Stimulated activated memory B cell treated with anti-CD40 and anti-IgM and Interleukin-4, amounts not matched to agents 10 μg/mL and 1 μg/mL and 100 μg/mL, for 72 hours (primary cell): Measurements from ENCODE around the gene POC1B.

ENCODE experiments used
- ATAC-seq: fragments of 150-1000 bp; cut with Tn5 transposase; 2 replicates; pipeline ENCODE4 v1.10.0; 2021
- H3K27ac Mint-ChIP-seq: one replicate; pipeline ENCODE4 v1.8.0; 2022; ENCODE audit warnings: mild to moderate bottlenecking, mixed read lengths
- H3K27me3 Mint-ChIP-seq: one replicate; pipeline ENCODE4 v1.8.0; 2022; ENCODE audit warnings: mixed read lengths
- H3K36me3 Mint-ChIP-seq: one replicate; pipeline ENCODE4 v1.8.0; 2022; ENCODE audit warnings: mixed read lengths
- H3K4me1 Mint-ChIP-seq: one replicate; pipeline ENCODE4 v1.8.0; 2022; ENCODE audit warnings: mixed read lengths
- H3K4me3 Mint-ChIP-seq: one replicate; pipeline ENCODE4 v1.8.0; 2022; ENCODE audit warnings: mild to moderate bottlenecking, moderate library complexity, mixed read lengths
- H3K9me3 Mint-ChIP-seq: one replicate; pipeline ENCODE4 v1.8.0; 2022; ENCODE audit warnings: mixed read lengths

The POC1B gene

DNA sequence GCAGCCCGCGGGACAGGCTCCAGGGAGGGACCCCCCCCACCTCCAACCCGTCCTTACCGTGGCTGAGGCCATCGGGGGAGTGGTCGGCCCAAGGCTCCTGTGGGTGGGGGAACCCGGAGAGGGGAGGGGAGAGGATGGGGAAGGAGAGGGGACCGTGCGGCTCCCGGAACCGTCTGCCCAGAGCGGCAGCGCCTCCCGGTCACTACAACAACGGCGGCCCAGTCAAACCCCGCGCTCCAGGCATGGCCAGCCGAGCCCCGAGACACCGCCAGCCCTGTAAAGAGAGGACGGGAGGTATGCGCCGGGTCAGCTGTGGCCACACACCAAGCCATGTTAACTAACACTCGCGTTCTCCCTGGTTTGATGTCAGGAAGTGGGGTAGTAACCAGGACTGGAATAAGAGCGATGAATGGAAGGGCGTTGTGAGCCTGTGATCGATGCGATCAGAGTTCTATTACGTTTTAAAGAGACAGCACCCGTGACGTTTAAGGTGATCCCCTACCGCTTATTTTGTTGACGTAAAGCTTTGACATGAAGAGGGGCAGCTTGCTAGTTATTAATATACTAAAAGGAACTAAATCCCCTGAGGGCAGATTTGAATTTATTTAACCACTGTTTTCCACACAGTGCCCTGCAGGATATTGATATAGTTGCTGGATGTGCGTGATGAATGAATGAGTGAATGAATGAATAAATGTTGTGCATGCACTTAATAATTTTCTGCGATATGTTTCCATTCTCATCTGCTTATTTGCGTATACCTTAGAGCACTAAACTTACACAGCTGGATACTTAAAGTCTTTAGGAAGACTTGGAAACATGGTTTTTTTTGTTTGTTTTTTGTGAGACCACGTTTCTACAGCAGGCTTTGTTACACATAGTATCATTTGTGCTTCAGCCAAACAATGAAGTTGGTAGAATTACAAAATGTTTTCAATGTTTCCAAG, at the start of gene POC1B:
TSS of gene POC1B (minus strand) at position 224 of the 947 bp plus-strand sequence. CDS start at position 72, 152 bp downstream.
- H3K27ac Mint-ChIP-seq = peak within 1 kb of the TSS; percentile 95
- peaks cover 47% of the 10 kb centered on the region for H3K4me1 Mint-ChIP-seq
- H3K27me3 Mint-ChIP-seq = no peaks in the 10 kb centered on the region
- ATAC-seq = peak; percentile 88
- H3K9me3 Mint-ChIP-seq = no peaks in the 10 kb centered on the region
- H3K4me3 Mint-ChIP-seq = peak within 1 kb of the TSS; percentile 99
- H3K36me3 Mint-ChIP-seq = peaks cover 18% of the 10 kb centered on the region

DNA sequence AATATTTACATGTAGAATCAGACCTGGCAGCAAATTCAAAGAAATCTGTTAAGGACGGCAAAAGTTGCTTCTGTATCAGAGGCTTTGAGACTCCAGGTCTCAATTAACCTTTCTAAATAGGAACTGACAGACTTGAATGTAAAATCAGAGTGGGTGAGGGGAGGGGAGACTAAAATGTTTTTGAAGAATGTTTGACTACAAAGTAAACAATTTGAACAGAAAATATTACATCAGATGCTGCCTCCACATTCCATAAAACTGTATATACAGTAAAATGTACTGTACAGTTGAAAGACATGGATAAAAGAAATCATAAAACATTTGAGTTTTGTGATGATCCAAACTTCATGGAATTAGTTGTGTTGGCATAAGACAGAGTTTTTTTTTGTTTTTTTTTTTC, 49.5 kb upstream of the POC1B start:
- H3K36me3 Mint-ChIP-seq = no peaks in the 10 kb centered on the region
- no peaks in the 10 kb centered on the region for H3K9me3 Mint-ChIP-seq
- no peak overlapping the region for H3K4me3 Mint-ChIP-seq
- no peak for ATAC-seq
- H3K4me1 Mint-ChIP-seq = peaks cover 9% of the 10 kb centered on the region
- H3K27me3 Mint-ChIP-seq = no peaks in the 10 kb centered on the region
- no peak overlapping the region for H3K27ac Mint-ChIP-seq

DNA sequence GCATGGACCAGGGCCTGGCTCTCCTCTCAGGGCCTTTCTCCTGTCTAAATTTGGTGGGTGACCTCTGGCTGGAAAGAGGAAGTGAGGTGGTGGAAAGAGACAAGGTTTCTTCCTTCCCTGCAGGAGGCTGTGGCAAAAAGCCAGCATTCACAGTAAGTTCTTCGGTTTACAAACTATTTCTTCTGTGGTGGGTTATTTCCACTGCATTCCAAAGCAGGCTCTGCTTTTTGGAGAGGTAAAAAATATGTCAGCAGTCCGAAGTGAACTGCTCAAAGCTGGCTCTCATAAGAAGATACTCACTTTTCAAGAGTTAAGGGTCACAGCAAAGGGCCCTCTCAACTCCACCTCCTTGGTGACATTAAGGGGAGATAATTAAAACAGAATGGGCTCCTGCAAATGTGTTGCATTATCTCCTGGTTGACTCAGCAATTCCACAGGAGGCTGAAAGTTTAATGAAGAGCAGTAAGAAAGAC, 48.9 kb upstream of the POC1B start:
- no peaks in the 10 kb centered on the region for H3K9me3 Mint-ChIP-seq
- no peaks in the 10 kb centered on the region for H3K27me3 Mint-ChIP-seq
- no peak overlapping the region for H3K4me3 Mint-ChIP-seq
- no peak for ATAC-seq
- H3K4me1 Mint-ChIP-seq = peaks cover 9% of the 10 kb centered on the region
- H3K36me3 Mint-ChIP-seq = no peaks in the 10 kb centered on the region
- H3K27ac Mint-ChIP-seq = no peak overlapping the region

DNA sequence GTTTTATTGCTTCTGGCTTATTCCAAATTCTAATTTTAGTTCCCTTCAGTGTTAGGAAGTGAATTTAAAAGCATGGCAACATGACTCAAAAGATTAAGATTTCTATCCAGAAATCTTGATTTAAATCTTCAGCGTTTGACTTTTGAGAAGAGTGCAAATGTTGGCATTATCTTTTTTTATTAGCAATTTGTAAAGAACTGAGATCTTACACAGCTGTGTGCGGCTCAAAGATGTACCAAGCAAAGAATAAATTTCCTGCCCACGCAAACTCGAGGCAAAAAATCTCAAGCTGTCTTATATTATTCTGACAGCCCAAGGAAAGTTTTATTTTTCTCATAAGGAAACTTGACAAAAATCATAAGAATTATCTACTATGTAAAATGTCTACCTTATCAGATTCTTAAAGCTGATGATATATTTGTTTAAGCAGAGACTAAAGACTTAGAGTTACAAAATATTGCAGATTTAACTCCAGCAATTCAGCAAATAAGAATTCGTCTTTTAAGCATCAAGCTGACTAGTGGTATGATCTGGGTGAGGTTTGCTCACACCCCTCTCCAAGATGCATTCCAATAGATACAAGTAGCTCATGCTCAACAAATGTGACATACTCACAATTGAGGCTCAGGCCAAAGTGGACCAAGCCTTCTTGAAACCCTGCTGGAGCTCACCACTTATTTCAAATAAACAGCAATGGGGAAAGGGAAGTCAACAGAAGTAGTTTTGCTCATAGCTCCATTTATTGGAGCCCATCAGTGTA, 47.4 kb upstream of the POC1B start:
- Mint-ChIP-seq H3K36me3 (no peaks in the 10 kb centered on the region), H3K27me3 (no peaks in the 10 kb centered on the region), H3K4me1 (peaks cover 9% of the 10 kb centered on the region), H3K4me3 (no peak overlapping the region), H3K27ac (no peak overlapping the region), H3K9me3 (no peaks in the 10 kb centered on the region)
- no peak for ATAC-seq

DNA sequence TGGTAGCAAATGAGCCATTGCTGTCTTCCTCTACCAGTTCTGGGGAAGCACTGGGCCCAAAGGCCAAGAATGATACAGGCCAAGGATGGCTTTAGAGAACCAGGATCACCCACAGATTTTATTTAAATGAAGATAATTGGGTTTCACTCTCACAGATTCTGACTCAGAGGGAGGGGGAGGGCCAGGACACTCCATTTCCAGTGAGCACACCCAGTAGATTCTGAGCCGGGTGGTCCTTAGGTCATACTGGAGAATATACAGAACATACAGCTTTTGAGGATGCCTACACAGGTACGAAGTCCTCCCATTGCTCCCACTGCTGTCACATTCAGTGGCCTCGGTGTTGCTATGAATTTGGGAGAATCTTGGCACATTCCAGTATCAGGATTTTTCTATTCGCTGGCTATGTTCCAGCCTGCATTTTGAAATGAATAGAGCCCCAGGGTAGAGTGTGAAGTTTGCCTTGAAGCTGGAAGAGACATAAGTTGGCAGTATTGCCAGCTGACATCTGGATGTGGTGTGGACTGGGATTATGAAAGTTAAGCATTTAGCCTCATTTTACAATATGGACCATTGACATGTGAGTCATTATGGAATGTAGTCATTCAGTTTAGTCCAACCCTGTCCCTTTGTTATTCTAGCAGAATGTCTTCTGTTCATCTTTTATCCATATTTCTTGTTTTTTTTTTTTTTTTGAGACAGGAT, 45.8 kb upstream of the POC1B start:
- peaks cover 7% of the 10 kb centered on the region for H3K4me1 Mint-ChIP-seq
- H3K27me3 Mint-ChIP-seq = no peaks in the 10 kb centered on the region
- no peak overlapping the region for H3K27ac Mint-ChIP-seq
- no peaks in the 10 kb centered on the region for H3K9me3 Mint-ChIP-seq
- peak; percentile 46 for ATAC-seq
- no peak overlapping the region for H3K4me3 Mint-ChIP-seq
- peaks cover 5% of the 10 kb centered on the region for H3K36me3 Mint-ChIP-seq

DNA sequence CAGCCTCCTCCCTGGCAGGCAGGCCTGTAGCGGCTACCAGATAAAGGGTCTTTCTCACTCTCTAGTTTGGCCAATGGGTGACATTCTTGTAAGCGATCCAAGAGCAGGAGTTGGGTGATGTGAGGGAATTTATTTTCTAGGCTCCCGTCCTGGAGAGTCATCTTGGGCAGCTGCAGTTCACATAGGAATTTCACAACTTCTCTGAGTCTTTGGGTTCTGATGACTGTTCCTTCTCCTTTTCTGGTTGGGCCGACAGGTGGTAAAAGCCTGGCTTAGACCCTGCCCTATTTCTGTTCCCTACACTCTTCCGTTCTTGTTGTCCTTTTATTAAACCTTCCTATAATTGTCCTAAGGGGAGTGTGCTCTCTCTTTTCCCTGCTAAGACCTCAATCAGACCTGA, 42.6 kb upstream of the POC1B start:
- peaks cover 8% of the 10 kb centered on the region for H3K4me1 Mint-ChIP-seq
- peaks cover 11% of the 10 kb centered on the region for H3K36me3 Mint-ChIP-seq
- H3K4me3 Mint-ChIP-seq = no peak overlapping the region
- H3K9me3 Mint-ChIP-seq = no peaks in the 10 kb centered on the region
- no peak overlapping the region for H3K27ac Mint-ChIP-seq
- H3K27me3 Mint-ChIP-seq = no peaks in the 10 kb centered on the region
- ATAC-seq = no peak

DNA sequence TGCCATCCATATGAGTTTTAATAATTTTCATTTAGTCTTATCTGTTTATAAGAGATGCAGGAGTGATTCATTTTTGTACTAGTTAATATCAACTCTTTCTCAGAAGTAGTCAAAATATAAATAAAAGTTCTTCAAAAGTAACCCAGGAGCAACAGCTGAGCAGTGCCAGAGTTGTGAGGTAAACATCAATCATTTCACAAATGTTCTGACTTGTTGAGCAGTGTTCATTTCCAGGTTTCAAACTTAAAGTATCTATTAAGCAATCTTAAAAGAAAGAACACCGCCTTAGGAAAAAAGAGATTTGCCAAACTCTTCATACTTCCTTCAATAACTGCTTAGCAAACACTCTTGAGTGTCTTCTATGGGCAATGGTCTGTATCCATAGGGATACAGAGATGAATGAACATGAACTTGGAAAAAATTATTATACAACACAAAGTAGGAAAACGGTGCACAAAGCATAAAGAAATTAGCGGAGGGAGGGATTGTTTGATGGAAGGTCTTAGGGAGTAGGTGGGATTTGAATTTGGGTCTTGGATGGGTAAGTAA, 41.9 kb upstream of the POC1B start:
- peaks cover 8% of the 10 kb centered on the region for H3K4me1 Mint-ChIP-seq
- H3K9me3 Mint-ChIP-seq = no peaks in the 10 kb centered on the region
- ATAC-seq = no peak
- H3K27me3 Mint-ChIP-seq = no peaks in the 10 kb centered on the region
- peaks cover 11% of the 10 kb centered on the region for H3K36me3 Mint-ChIP-seq
- H3K4me3 Mint-ChIP-seq = no peak overlapping the region
- no peak overlapping the region for H3K27ac Mint-ChIP-seq

DNA sequence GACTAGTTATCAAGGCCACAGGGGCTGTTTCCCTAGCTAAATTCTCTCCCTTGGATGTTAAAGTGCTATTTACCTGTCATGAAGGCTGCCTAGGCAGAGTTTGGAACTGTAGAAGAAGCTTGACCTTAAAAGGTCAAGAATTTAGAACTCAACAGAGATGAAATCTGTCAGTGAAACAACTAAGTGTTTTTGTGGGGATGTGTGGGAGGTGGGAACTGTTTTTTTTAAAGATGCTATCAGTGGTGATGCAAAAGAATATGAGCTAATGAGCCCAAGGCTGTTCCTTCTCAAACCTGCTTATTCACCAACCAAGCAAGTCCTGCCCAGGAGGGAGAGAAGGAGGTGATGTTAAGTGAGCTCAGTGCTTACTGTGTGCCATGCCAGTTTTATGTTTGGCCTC, 40.8 kb upstream of the POC1B start:
- H3K9me3 Mint-ChIP-seq = no peaks in the 10 kb centered on the region
- H3K4me1 Mint-ChIP-seq = peaks cover 8% of the 10 kb centered on the region
- H3K27ac Mint-ChIP-seq = no peak overlapping the region
- H3K36me3 Mint-ChIP-seq = peaks cover 11% of the 10 kb centered on the region
- H3K4me3 Mint-ChIP-seq = no peak overlapping the region
- no peaks in the 10 kb centered on the region for H3K27me3 Mint-ChIP-seq
- ATAC-seq = no peak

DNA sequence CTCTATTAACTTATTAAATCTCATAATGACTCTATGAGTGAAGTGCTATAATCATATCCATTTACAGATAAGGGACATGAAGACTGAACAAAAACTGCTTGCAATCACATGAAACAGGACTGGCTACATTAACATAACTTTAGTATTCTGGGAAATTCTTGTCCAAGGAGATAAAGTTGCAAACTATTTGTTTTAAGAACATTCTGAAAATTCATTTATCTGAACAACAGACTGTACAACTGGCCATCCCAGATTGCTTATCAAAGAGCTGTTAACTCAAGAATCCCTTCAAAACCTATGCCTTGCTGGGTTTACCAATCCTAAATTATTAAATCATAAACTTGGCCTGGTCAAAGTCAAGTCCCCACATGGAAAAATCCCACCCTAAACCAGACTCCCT, 39.2 kb upstream of the POC1B start:
- Mint-ChIP-seq H3K27me3 (no peaks in the 10 kb centered on the region), H3K9me3 (no peaks in the 10 kb centered on the region), H3K36me3 (peaks cover 11% of the 10 kb centered on the region), H3K4me1 (peaks cover 8% of the 10 kb centered on the region), H3K4me3 (no peak overlapping the region), H3K27ac (no peak overlapping the region)
- no peak for ATAC-seq

DNA sequence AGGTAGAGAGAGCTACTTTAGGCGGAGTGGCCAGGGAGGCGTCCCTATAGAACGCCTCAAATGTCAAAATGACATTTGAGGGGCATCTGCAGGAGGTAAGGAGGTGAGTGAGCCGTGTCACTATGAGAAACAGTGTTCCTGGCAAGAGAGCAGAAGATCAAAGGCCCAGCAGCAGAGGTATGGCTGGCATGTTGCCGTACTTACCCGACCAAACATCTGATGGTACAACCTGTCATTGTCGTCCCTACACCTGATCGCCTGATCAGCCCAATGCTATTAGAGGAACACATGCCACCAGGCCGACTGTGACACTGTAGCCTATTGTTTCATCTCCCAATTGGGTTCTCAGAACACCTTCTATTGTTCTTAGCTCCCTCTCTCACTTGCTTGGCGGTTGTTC, 33.9 kb upstream of the POC1B start:
- Mint-ChIP-seq H3K4me3 (no peak overlapping the region), H3K4me1 (no peaks in the 10 kb centered on the region), H3K27me3 (no peaks in the 10 kb centered on the region), H3K27ac (no peak overlapping the region), H3K9me3 (no peaks in the 10 kb centered on the region), H3K36me3 (peaks cover 13% of the 10 kb centered on the region)
- ATAC-seq = no peak

DNA sequence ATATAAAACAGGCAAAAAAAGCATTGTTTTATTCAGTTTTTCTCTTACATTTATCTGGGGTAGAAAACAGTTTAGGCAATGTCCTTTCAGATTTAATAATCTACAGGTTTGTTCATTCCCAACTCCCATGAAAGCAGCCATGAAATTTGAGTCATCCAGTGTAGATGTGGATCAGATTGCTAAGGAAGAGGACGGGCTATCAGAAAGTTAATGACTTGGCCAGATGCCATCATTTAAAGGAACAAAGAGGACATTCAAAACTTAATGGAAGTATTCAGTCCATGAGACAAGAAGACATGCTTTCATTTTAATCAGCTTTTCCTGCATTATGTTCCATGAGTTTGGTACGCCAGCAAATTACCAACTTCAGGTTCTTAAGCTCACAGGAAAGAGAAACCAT, 31.1 kb upstream of the POC1B start:
- no peaks in the 10 kb centered on the region for H3K27me3 Mint-ChIP-seq
- H3K4me3 Mint-ChIP-seq = no peak overlapping the region
- no peak overlapping the region for H3K27ac Mint-ChIP-seq
- no peaks in the 10 kb centered on the region for H3K9me3 Mint-ChIP-seq
- peaks cover 15% of the 10 kb centered on the region for H3K36me3 Mint-ChIP-seq
- H3K4me1 Mint-ChIP-seq = no peaks in the 10 kb centered on the region
- ATAC-seq = no peak

DNA sequence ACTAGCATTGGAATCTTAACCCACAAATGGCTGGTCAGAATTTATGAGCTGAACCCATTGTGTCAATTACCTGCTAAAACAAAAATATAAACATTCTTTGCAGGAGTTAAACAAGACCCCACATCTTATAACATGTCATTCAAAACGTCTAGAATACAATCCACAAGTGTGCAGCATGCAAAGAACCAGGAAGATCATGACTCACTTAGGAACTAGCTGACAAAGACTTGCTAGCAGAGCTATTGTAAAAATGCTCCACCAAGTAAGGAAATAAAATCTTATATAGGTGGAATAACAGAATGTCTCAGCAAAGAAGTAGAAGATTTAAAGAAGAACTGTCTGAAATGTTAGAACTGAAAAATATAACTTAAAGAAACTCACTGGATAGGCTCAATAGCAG, 26.5 kb upstream of the POC1B start:
- H3K27ac Mint-ChIP-seq = no peak overlapping the region
- no peak overlapping the region for H3K4me3 Mint-ChIP-seq
- no peaks in the 10 kb centered on the region for H3K27me3 Mint-ChIP-seq
- H3K36me3 Mint-ChIP-seq = peaks cover 15% of the 10 kb centered on the region
- no peak for ATAC-seq
- no peaks in the 10 kb centered on the region for H3K9me3 Mint-ChIP-seq
- no peaks in the 10 kb centered on the region for H3K4me1 Mint-ChIP-seq

DNA sequence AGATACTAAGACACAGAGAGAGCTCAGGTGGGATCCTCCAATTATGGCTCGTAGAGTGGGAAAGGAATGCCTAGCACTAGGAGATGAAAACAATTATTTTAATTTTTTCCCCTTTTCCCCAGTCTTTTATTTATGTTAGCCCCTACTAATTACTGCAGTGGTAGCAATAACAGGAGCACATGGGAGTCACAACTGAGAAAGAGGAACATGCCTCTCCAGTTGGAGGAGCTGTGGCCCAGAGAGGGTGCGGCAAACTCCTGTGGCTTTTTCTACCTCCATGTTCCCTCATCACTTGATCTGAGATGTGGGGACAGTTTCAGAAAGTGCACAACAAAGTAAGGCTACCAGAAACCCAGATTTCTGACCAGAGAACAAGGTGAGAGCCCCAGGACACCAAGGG, 25.9 kb upstream of the POC1B start:
- no peaks in the 10 kb centered on the region for H3K9me3 Mint-ChIP-seq
- H3K27ac Mint-ChIP-seq = no peak overlapping the region
- H3K27me3 Mint-ChIP-seq = no peaks in the 10 kb centered on the region
- no peaks in the 10 kb centered on the region for H3K4me1 Mint-ChIP-seq
- no peak for ATAC-seq
- H3K4me3 Mint-ChIP-seq = no peak overlapping the region
- H3K36me3 Mint-ChIP-seq = peaks cover 15% of the 10 kb centered on the region

DNA sequence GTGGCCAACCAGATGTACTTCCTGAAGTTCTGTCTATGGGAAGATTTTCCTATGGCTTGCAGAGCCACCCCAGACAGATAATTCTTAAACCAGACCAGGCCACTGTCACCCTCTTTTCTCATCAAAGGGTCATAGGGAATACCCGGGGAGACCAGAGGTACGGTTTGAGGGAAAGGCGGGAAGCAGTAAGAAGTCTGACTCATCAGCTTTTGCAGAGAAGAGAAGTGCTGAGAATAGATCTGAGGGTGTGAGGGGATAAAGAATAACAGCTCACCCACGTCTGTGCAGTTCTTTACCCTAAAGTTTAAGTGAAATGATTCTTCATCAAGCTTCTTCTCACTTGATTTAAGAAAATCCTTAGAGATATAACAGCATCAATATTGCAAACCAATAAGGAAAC, 21.3 kb upstream of the POC1B start:
- no peak overlapping the region for H3K4me3 Mint-ChIP-seq
- no peaks in the 10 kb centered on the region for H3K27me3 Mint-ChIP-seq
- no peak overlapping the region for H3K27ac Mint-ChIP-seq

DNA sequence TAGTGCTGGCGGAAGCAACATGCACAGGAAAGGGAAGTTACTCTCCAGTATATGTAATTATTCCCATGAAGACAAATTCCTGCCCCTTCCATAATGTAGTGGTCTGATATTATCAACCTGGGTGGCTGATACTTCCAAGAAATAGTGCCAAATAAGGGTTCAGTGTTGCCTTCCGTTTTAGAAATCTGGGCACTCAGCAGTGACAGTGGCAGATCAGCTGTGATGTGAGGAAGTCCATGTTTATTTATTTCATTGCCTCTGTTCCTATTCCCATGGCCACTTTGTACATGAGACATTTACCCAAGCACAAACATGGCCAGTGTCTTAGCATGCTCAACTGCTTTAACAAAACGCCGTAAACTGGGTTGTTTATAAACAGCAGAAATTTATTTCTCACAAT, 20.3 kb upstream of the POC1B start:
- no peak for ATAC-seq
- Mint-ChIP-seq H3K36me3 (no peaks in the 10 kb centered on the region), H3K4me3 (no peak overlapping the region), H3K4me1 (peaks cover 10% of the 10 kb centered on the region), H3K27me3 (no peaks in the 10 kb centered on the region), H3K9me3 (no peaks in the 10 kb centered on the region), H3K27ac (no peak overlapping the region)

More for the DNA sequence above, 21.3 kb upstream of the POC1B start:
- peaks cover under 1% of the 10 kb centered on the region for H3K36me3 Mint-ChIP-seq
- no peak for ATAC-seq
- H3K4me1 Mint-ChIP-seq = peaks cover 10% of the 10 kb centered on the region
- H3K9me3 Mint-ChIP-seq = no peaks in the 10 kb centered on the region
